RWPE2 (cell line): ENCODE data around the gene PLCG2.

ENCODE experiments used
- ATAC-seq: fragments of 200-7000 bp; cut with Tn5 transposase; 3 replicates; pipeline ENCODE4 v1.9.1; 2021; ENCODE audit warnings: low read depth
- DNase-seq: peaks from one replicate; pipeline ENCODE4 v3.0.0-alpha.2; 2020; ENCODE audit warnings: low spot score
- H3K27ac ChIP-seq: fragments of 450-650 bp; 2 replicates; pipeline ENCODE4 v1.5.1; 2017; ENCODE audit warnings: mild to moderate bottlenecking; ENCODE audit not compliant: poor library complexity, severe bottlenecking
- H3K27me3 ChIP-seq: fragments of 250-450 bp; sonication (Bioruptor Pico); 2 replicates; pipeline ENCODE4 v1.5.1; 2021; ENCODE audit warnings: mild to moderate bottlenecking, moderate library complexity; ENCODE audit not compliant: insufficient read depth, poor library complexity, severe bottlenecking
- H3K36me3 ChIP-seq: fragments of 250-450 bp; sonication (Bioruptor Pico); 2 replicates; pipeline ENCODE4 v1.5.1; 2020; ENCODE audit warnings: low read depth, mild to moderate bottlenecking, moderate library complexity
- H3K4me1 ChIP-seq: fragments of 250-450 bp; sonication (Bioruptor Pico); 2 replicates; pipeline ENCODE4 v1.5.1; 2021; ENCODE audit warnings: mild to moderate bottlenecking, moderate library complexity; ENCODE audit not compliant: insufficient read depth, poor library complexity, severe bottlenecking
- H3K4me3 ChIP-seq: fragments of 250-450 bp; sonication (Bioruptor Pico); 2 replicates; pipeline ENCODE4 v1.5.1; 2021; ENCODE audit warnings: mild to moderate bottlenecking, moderate library complexity; ENCODE audit not compliant: severe bottlenecking
- H3K9me3 ChIP-seq: fragments of 250-450 bp; sonication (Bioruptor Pico); 2 replicates; pipeline ENCODE4 v1.5.1; 2021; ENCODE audit warnings: mild to moderate bottlenecking, moderate library complexity; ENCODE audit not compliant: severe bottlenecking
- CTCF ChIP-seq: fragments of 450-650 bp; IDR thresholded peaks from one replicate; pipeline ENCODE4 v1.5.1; 2017; ENCODE audit warnings: mild to moderate bottlenecking, moderate library complexity; ENCODE audit not compliant: poor library complexity, severe bottlenecking

The PLCG2 gene

GRCh38 chr16:81861915-81862314 is 82.8 kb downstream of the PLCG2 start:
- Histone ChIP-seq H3K27ac (no peak overlapping the region), H3K36me3 (no peaks in the 10 kb centered on the region), H3K9me3 (no peaks in the 10 kb centered on the region), H3K4me3 (no peak overlapping the region), H3K27me3 (no peaks in the 10 kb centered on the region), H3K4me1 (peaks cover 5% of the 10 kb centered on the region)
- TF ChIP-seq CTCF, result no peak
- ATAC-seq (peak; percentile 38; the same call in 2 of the 3 replicates), DNase-seq (no peak)

- no peak for TF ChIP-seq CTCF
- DNase-seq (no peak), ATAC-seq (no peak)
- Histone ChIP-seq H3K27ac (no peak overlapping the region), H3K9me3 (no peaks in the 10 kb centered on the region), H3K4me1 (peaks cover 5% of the 10 kb centered on the region), H3K36me3 (no peaks in the 10 kb centered on the region), H3K27me3 (no peaks in the 10 kb centered on the region), H3K4me3 (no peak overlapping the region)
These were observed 84.7 kb downstream of the PLCG2 start for GRCh38 chr16:81863630-81864352.

GRCh38 chr16:81864646-81865382 is 85.7 kb downstream of the PLCG2 start:
- no peak for TF ChIP-seq CTCF
- DNase-seq (no peak), ATAC-seq (0 out of 3 replicates have a peak, but pooled peaks have one; percentile 16)
- Histone ChIP-seq H3K9me3 (no peaks in the 10 kb centered on the region), H3K27ac (no peak overlapping the region), H3K4me3 (no peak overlapping the region), H3K4me1 (peaks cover 5% of the 10 kb centered on the region), H3K36me3 (no peaks in the 10 kb centered on the region), H3K27me3 (no peaks in the 10 kb centered on the region)

- no peaks in the 10 kb centered on the region for H3K4me1 ChIP-seq
- DNase-seq (no peak), ATAC-seq (no peak)
- no peak for TF ChIP-seq CTCF
- H3K36me3 ChIP-seq, result no peaks in the 10 kb centered on the region
- H3K9me3 ChIP-seq, result no peaks in the 10 kb centered on the region
- H3K4me3 ChIP-seq, result no peak overlapping the region
- H3K27ac ChIP-seq, result no peak overlapping the region
- H3K27me3 ChIP-seq, result no peaks in the 10 kb centered on the region
These were observed 87.8 kb downstream of the PLCG2 start for GRCh38 chr16:81866820-81867440.
